CD14-positive monocyte (primary cell): ENCODE data around the gene CDH4. TPM values are rescaled to one million over a fixed set of nuclear protein-coding genes. Genes with fewer than 3 reads are reported as not detected.

Source experiments
- DNase-seq, 3 donors: peaks; one replicate each; pipeline ENCODE4 v3.0.0-alpha.2; 2011 to 2022
- H2AFZ ChIP-seq: 2 replicates; pipeline ENCODE4 v1.6.0; 2012; ENCODE audit warnings: mild to moderate bottlenecking, low read depth, low read length, inconsistent platforms; ENCODE audit not compliant: insufficient read depth, poor library complexity, severe bottlenecking
- H3K27ac ChIP-seq, 2 donors: 1 replicate in 1 of 2; 2 replicates in 1 of 2; pipeline ENCODE4 v1.5.1; 2012 to 2013; ENCODE audit warnings: low read length in 2 of 2, control low read depth in 1 of 2, inconsistent platforms in 1 of 2, low read depth in 1 of 2, mild to moderate bottlenecking in 1 of 2
- H3K27me3 ChIP-seq, 2 donors: one replicate each; pipeline versions ENCODE4 v1.6.0 to v1.6.1; 2011 to 2013; ENCODE audit warnings: low read length in 2 of 2; ENCODE audit not compliant: control insufficient read depth in 2 of 2, insufficient read depth in 2 of 2
- H3K36me3 ChIP-seq, 2 donors: replicated peaks in 1 of 2; 1 replicate in 1 of 2; 2 replicates in 1 of 2; pipeline versions ENCODE4 v1.5.1 to v1.6.1; 2012 to 2013; ENCODE audit warnings: low read length in 2 of 2, control low read depth in 1 of 2, inconsistent platforms in 1 of 2, mild to moderate bottlenecking in 1 of 2; ENCODE audit not compliant: insufficient read depth in 2 of 2, control insufficient read depth in 1 of 2
- H3K4me1 ChIP-seq, 2 donors: 1 replicate in 1 of 2; 2 replicates in 1 of 2; pipeline versions ENCODE4 v1.5.1 to v1.6.1; 2012 to 2013; ENCODE audit warnings: low read length in 2 of 2, control low read depth in 1 of 2, inconsistent platforms in 1 of 2, mild to moderate bottlenecking in 1 of 2, moderate library complexity in 1 of 2; ENCODE audit not compliant: insufficient read depth in 2 of 2, control insufficient read depth in 1 of 2
- H3K4me2 ChIP-seq: replicated peaks from 2 replicates; pipeline ENCODE3; 2012; ENCODE audit warnings: low read length, moderate library complexity, mild to moderate bottlenecking; ENCODE audit not compliant: poor library complexity, severe bottlenecking; ENCODE audit errors: extremely low read depth
- H3K4me3 ChIP-seq, 3 experiments: fragments of 200-600 bp in 1 of 3; sonication (generic) in 1 of 3; replicated peaks in 1 of 3; 1 replicate in 2 of 3; 2 replicates in 1 of 3; pipeline ENCODE4 v1.5.1; 2011 to 2013; ENCODE audit warnings: low read length in 3 of 3, mild to moderate bottlenecking in 3 of 3, control low read depth in 2 of 3, low read depth in 2 of 3, inconsistent platforms in 1 of 3, moderate library complexity in 1 of 3
- H3K79me2 ChIP-seq: 2 replicates; pipeline ENCODE4 v1.6.0; 2012; ENCODE audit warnings: mild to moderate bottlenecking, control low read depth, inconsistent platforms, low read length, moderate library complexity; ENCODE audit not compliant: insufficient read depth
- H3K9ac ChIP-seq: 2 replicates; pipeline ENCODE4 v1.6.0; 2017; ENCODE audit warnings: low read length, mild to moderate bottlenecking; ENCODE audit not compliant: insufficient read depth, poor library complexity, severe bottlenecking
- H3K9me3 ChIP-seq, 2 donors: replicated peaks in 1 of 2; 1 replicate in 1 of 2; 2 replicates in 1 of 2; pipeline versions ENCODE4 v1.5.1 to v1.6.1; 2012 to 2013; ENCODE audit warnings: low read length in 2 of 2, control low read depth in 1 of 2; ENCODE audit not compliant: control insufficient read depth in 1 of 2, insufficient read depth in 1 of 2
- H4K20me1 ChIP-seq: 2 replicates; pipeline ENCODE4 v1.6.0; 2012; ENCODE audit warnings: mild to moderate bottlenecking, low read length, control low read depth, moderate library complexity; ENCODE audit not compliant: insufficient read depth
- H3K27ac Mint-ChIP-seq, 7 donors: one replicate each; pipeline ENCODE4 v1.8.0; 2020; ENCODE audit warnings: mild to moderate bottlenecking in 7 of 7, mixed read lengths in 7 of 7, moderate library complexity in 6 of 7, inconsistent platforms in 2 of 7
- H3K27me3 Mint-ChIP-seq, 3 donors: one replicate each; pipeline ENCODE4 v1.8.0; 2021 to 2022; ENCODE audit warnings: low read depth in 3 of 3, mild to moderate bottlenecking in 3 of 3, mixed read lengths in 3 of 3, moderate library complexity in 3 of 3, inconsistent platforms in 1 of 3
- H3K36me3 Mint-ChIP-seq, 2 donors: one replicate each; pipeline ENCODE4 v1.8.0; 2020; ENCODE audit warnings: mixed read lengths in 2 of 2, inconsistent platforms in 1 of 2, mild to moderate bottlenecking in 1 of 2
- H3K4me1 Mint-ChIP-seq: one replicate; pipeline ENCODE4 v1.8.0; 2020; ENCODE audit warnings: mild to moderate bottlenecking, mixed read lengths
- H3K4me3 Mint-ChIP-seq, 2 donors: one replicate each; pipeline ENCODE4 v1.8.0; 2020; ENCODE audit warnings: mild to moderate bottlenecking in 2 of 2, mixed read lengths in 2 of 2, moderate library complexity in 1 of 2
- H3K9me3 Mint-ChIP-seq, 7 donors: one replicate each; pipeline ENCODE4 v1.8.0; 2020 to 2022; ENCODE audit warnings: mixed read lengths in 7 of 7, mild to moderate bottlenecking in 6 of 7, moderate library complexity in 6 of 7, inconsistent platforms in 2 of 7
- WGBS: methylation state at CpG from one replicate; pipeline ENCODE4 v1.1.5; 2013; ENCODE audit warnings: missing lambda C conversion rate; ENCODE audit not compliant: insufficient coverage; 5-methylcytosine and 5-hydroxymethylcytosine counted together
- intact Hi-C, 2 donors: fragments of 100-400 bp; cut with micrococcal nuclease; formaldehyde crosslinking; loops; one replicate each; pipeline versions ENCODE4 v1.15.0 to v1.15.1; 2023
- polyA plus RNA-seq, 3 donors: library from polyadenylated mRNA; depleted of rRNA in 1 of 3; unstranded in 2 of 3; stranded (reverse) in 1 of 3; fragments of 300-500 nt in 2 of 3; fragments of >200 nt in 1 of 3; fragmentation: Illumina TruSeq in 2 of 3; gene quantifications; 1 replicate in 2 of 3; 2 replicates in 1 of 3; pipeline ENCODE4 v1.2.3, GENCODE V29; 2012 to 2021
- TF ChIP-seq, protein P1 (sequence below): fragments of 200-600 bp; IDR thresholded peaks from one replicate; pipeline ENCODE4 v1.8.0; 2022; ENCODE audit warnings: antibody characterized with exemption, mild to moderate bottlenecking

The CDH4 gene
- polyA plus RNA-seq, 3 donors, result not detected

DNA sequence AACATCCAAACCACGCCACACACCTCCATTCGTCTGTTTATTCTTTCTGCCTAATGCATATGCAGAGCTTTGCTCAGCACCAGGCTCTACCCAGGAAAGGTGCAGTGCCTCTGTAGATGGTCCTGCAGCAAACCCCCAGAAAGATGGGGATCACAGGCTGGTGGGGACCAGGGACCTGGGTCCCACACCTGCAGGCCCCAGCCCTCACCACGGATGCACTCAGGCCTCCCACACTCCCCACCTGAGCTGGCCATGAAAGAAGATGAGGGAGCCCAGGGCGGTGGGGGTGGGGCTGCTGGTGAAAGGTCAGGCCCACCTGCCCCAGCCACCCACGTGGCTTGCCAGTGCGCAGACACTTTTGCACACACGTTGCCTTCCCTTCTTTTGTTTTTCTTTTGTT, 595.9 kb downstream of the CDH4 start:
- WGBS, result 86% methylated on average over 5 of the region's 7 CpGs
- no peaks in the 10 kb centered on the region for H3K36me3 ChIP-seq
- TF ChIP-seq, protein P1, sequence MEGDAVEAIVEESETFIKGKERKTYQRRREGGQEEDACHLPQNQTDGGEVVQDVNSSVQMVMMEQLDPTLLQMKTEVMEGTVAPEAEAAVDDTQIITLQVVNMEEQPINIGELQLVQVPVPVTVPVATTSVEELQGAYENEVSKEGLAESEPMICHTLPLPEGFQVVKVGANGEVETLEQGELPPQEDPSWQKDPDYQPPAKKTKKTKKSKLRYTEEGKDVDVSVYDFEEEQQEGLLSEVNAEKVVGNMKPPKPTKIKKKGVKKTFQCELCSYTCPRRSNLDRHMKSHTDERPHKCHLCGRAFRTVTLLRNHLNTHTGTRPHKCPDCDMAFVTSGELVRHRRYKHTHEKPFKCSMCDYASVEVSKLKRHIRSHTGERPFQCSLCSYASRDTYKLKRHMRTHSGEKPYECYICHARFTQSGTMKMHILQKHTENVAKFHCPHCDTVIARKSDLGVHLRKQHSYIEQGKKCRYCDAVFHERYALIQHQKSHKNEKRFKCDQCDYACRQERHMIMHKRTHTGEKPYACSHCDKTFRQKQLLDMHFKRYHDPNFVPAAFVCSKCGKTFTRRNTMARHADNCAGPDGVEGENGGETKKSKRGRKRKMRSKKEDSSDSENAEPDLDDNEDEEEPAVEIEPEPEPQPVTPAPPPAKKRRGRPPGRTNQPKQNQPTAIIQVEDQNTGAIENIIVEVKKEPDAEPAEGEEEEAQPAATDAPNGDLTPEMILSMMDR, result no peak
- H3K4me3 Mint-ChIP-seq, result no peak overlapping the region
- no peak overlapping the region for H3K9ac ChIP-seq
- H4K20me1 ChIP-seq, result no peaks in the 10 kb centered on the region
- peaks cover 2 to 76% (median 45%) of the 10 kb centered on the region in 7 donors for H3K9me3 Mint-ChIP-seq
- H3K36me3 Mint-ChIP-seq, result no peaks in the 10 kb centered on the region
- H3K4me1 ChIP-seq, result no peaks in the 10 kb centered on the region
- DNase-seq, result no peak
- no peak overlapping the region for H3K4me2 ChIP-seq
- H3K79me2 ChIP-seq, result no peaks in the 10 kb centered on the region
- H3K27ac ChIP-seq, result no peak overlapping the region
- H3K27me3 ChIP-seq, result no peaks in the 10 kb centered on the region
- no peak overlapping the region for H3K27ac Mint-ChIP-seq
- H3K9me3 ChIP-seq, result peaks cover 0 to 90% of the 10 kb centered on the region in 2 donors
- no peaks in the 10 kb centered on the region for H3K4me1 Mint-ChIP-seq
- H3K27me3 Mint-ChIP-seq, result peaks cover 0 to 1% (median 1%) of the 10 kb centered on the region in 3 donors
- no peak overlapping the region for H3K4me3 ChIP-seq
- no peak overlapping the region for H2AFZ ChIP-seq
- intact Hi-C loops, result no loop called here

DNA sequence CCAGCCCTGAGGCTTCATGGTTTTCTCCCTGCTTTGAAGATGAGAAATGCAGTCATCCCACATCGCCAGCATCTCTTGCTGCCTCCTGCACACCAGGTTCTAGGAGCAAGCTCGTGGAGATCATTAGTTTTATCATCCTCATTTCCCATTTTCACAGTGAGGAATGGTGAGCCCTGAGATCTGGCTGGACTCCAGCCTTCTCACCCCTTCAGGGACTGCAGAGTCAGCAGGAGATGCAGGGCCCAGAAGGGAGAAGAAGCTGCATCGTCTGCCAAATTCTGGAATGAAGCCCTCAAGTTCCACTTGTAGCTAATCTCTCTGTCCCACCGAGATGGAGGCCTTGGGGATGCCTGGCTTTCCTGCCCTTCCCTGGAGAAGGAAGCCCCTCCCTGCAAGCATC, 596.8 kb downstream of the CDH4 start:
- Histone ChIP-seq H3K79me2 (no peaks in the 10 kb centered on the region), H3K27ac (no peak overlapping the region), H3K4me3 (no peak overlapping the region), H3K4me2 (no peak overlapping the region), H3K9me3 (peaks cover 0 to 97% of the 10 kb centered on the region in 2 donors), H3K4me1 (no peaks in the 10 kb centered on the region), H3K9ac (no peak overlapping the region), H3K36me3 (no peaks in the 10 kb centered on the region), H4K20me1 (no peaks in the 10 kb centered on the region), H2AFZ (no peak overlapping the region), H3K27me3 (no peaks in the 10 kb centered on the region)
- Mint-ChIP-seq H3K27ac (no peak overlapping the region), H3K4me1 (no peaks in the 10 kb centered on the region), H3K9me3 (peaks cover 2 to 83% (median 48%) of the 10 kb centered on the region in 7 donors), H3K36me3 (no peaks in the 10 kb centered on the region), H3K27me3 (peaks cover 0 to 1% (median 1%) of the 10 kb centered on the region in 3 donors), H3K4me3 (no peak overlapping the region)
- TF ChIP-seq, protein P1, result no peak
- no peak for DNase-seq
- 80% methylated on average over 2 of the region's 4 CpGs for WGBS
- intact Hi-C loops, result no loop called here
